Gastroesophageal sphincter (tissue), 4 donors: ENCODE data around the gene ZBTB43. TPM values are rescaled to one million over a fixed set of nuclear protein-coding genes. Genes with fewer than 3 reads are reported as not detected.

Experiments
- ATAC-seq: fragments of 150-250 bp; one replicate; pipeline ENCODE4 v1.9.1; 2016; ENCODE audit warnings: mild to moderate bottlenecking, moderate library complexity
- H3K27ac ChIP-seq, 4 donors: fragments of 200-600 bp; sonication (generic) in 3 of 4; 1 replicate in 3 of 4; 2 replicates in 1 of 4; pipeline ENCODE4 v1.5.1; 2016 to 2019
- H3K27me3 ChIP-seq: fragments of 200-600 bp; sonication (generic); one replicate; pipeline ENCODE4 v1.5.1; 2019
- H3K36me3 ChIP-seq, 2 donors: fragments of 200-600 bp; sonication (generic); one replicate each; pipeline ENCODE4 v1.5.1; 2019; ENCODE audit warnings: control low read depth in 1 of 2
- H3K4me1 ChIP-seq, 3 donors: fragments of 200-600 bp; sonication (generic); 1 replicate in 2 of 3; 2 replicates in 1 of 3; pipeline ENCODE4 v1.5.1; 2016 to 2019; ENCODE audit warnings: control low read depth in 2 of 3
- H3K4me3 ChIP-seq, 2 donors: fragments of 200-600 bp; sonication (generic); one replicate each; pipeline ENCODE4 v1.5.1; 2019; ENCODE audit warnings: mild to moderate bottlenecking in 1 of 2, moderate library complexity in 1 of 2
- H3K9me3 ChIP-seq, 3 donors: fragments of 200-600 bp; sonication (generic); one replicate each; pipeline ENCODE4 v1.5.1; 2017 to 2019; ENCODE audit warnings: control low read depth in 2 of 3
- EP300 ChIP-seq: sonication (generic); formaldehyde crosslinking; IDR thresholded peaks from one replicate; pipeline ENCODE4 v1.6.1; 2017; ENCODE audit warnings: antibody characterized with exemption, mild to moderate bottlenecking
- POLR2A ChIP-seq, 2 donors: fragments of 450-650 bp; IDR thresholded peaks; one replicate each; pipeline ENCODE4 v1.6.1; 2017; ENCODE audit warnings: antibody characterized with exemption in 2 of 2, mild to moderate bottlenecking in 2 of 2, moderate library complexity in 1 of 2
- POLR2AphosphoS5 ChIP-seq: sonication (generic); formaldehyde crosslinking; IDR thresholded peaks from one replicate; pipeline ENCODE4 v1.6.1; 2017; ENCODE audit warnings: antibody characterized with exemption
- WGBS, 2 donors: methylation state at CpG; one replicate each; pipeline ENCODE4 v1.1.5; 2018; ENCODE audit warnings: low coverage in 1 of 2; 5-methylcytosine and 5-hydroxymethylcytosine counted together
- total RNA-seq, 4 donors: library from RNA; depleted of rRNA; stranded (reverse); fragments of >200 nt; gene quantifications; one replicate each; pipeline ENCODE4 v1.1.0, GENCODE V29; 2016
- TF ChIP-seq, protein P1 (sequence below), 4 experiments: fragments of 200-600 bp in 2 of 4; fragments of 450-650 bp in 2 of 4; sonication (generic) in 1 of 4; IDR thresholded peaks; one replicate each; pipeline ENCODE4 v1.5.1; 2017 to 2019; ENCODE audit warnings: antibody characterized with exemption in 4 of 4, mild to moderate bottlenecking in 2 of 4, moderate library complexity in 2 of 4

ZBTB43 gene
- total RNA-seq, 4 donors from 2014 or later = 9.7 to 12.3 (median 10.7) TPM

DNA sequence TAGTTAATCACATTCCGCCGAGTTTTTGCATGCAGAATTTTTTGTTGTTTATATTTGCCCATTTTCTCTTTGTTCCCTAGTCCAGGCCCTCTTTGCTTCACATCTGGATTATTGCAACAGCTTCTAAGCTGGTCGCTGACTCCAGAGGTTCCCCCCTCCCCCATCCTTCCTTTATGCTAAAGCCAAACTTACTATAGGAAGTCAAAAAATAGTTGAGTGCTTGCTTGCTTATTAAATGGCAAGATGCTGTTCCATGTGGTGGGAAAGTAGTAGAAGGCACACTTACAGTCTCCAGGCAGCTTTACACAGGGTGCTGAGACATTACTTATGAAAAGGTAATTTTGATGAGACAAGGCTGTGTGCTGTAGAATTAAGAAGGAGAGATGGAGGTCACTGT is 56.9 kb downstream of the ZBTB43 start:
- 0 to 2% methylated on average over 3 of the region's 3 CpGs for WGBS, 2 donors
- TF ChIP-seq, protein P1, sequence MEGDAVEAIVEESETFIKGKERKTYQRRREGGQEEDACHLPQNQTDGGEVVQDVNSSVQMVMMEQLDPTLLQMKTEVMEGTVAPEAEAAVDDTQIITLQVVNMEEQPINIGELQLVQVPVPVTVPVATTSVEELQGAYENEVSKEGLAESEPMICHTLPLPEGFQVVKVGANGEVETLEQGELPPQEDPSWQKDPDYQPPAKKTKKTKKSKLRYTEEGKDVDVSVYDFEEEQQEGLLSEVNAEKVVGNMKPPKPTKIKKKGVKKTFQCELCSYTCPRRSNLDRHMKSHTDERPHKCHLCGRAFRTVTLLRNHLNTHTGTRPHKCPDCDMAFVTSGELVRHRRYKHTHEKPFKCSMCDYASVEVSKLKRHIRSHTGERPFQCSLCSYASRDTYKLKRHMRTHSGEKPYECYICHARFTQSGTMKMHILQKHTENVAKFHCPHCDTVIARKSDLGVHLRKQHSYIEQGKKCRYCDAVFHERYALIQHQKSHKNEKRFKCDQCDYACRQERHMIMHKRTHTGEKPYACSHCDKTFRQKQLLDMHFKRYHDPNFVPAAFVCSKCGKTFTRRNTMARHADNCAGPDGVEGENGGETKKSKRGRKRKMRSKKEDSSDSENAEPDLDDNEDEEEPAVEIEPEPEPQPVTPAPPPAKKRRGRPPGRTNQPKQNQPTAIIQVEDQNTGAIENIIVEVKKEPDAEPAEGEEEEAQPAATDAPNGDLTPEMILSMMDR (IDR thresholded peaks at IDR 0.05) = no peak
- TF ChIP-seq POLR2A (IDR thresholded peaks at IDR 0.05) (no peak), POLR2AphosphoS5 (no peak), EP300 (no peak)
- no peak for ATAC-seq
- peaks cover 0 to 23% of the 10 kb centered on the region in 2 donors for H3K36me3 ChIP-seq
- H3K4me1 ChIP-seq = peaks cover 0 to 49% (median 14%) of the 10 kb centered on the region in 3 donors
- no peaks in the 10 kb centered on the region for H3K27me3 ChIP-seq
- no peaks in the 10 kb centered on the region for H3K9me3 ChIP-seq
- peak overlapping the region; percentile 54 to 86 for H3K4me3 ChIP-seq
- H3K27ac ChIP-seq = peak overlapping the region in 2 of 4 donors; percentile 92 to 96

DNA sequence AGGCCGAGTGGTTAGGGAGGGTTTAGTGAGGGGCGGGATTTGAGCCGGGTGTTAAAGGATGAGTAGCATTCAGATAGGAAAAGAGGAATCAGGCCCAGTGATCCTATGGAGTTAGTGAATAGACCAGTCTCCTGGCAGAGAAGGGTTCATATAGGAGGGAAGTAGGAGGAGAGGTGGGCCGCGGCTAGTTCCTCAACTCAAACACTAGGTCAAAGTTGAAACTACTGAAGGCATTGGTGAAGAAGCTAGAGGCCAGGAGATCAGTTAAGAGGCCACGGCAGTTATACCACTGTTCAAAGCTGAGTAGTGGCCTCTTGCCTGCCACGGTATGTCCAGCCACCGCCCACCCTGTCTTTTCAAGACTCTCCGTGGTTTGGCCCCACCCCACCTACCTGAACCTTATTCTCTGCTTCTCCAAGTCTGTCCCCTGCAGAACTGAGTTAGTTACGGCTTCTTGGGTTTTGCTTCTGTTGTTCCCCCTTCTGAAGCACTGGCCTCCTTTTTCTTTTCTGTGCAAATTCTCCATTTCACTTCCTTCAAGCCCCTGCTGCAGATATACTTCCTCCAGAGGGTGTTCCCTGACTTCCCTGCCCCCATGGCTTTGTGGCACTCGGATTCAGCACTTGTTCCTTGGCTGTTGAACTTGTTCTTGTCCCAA is 57.4 kb downstream of the ZBTB43 start:
- H3K9me3 ChIP-seq = no peaks in the 10 kb centered on the region
- H3K36me3 ChIP-seq = peaks cover 0 to 23% of the 10 kb centered on the region in 2 donors
- H3K4me1 ChIP-seq = peaks cover 0 to 49% (median 14%) of the 10 kb centered on the region in 3 donors
- WGBS, 2 donors = 48 to 52% methylated on average over 7 to 11 of the region's 11 CpGs
- ATAC-seq = no peak
- no peaks in the 10 kb centered on the region for H3K27me3 ChIP-seq
- H3K4me3 ChIP-seq = peak overlapping the region; percentile 54 to 86
- H3K27ac ChIP-seq = peak overlapping the region in 1 of 4 donors; percentile 12
- TF ChIP-seq POLR2A (IDR thresholded peaks at IDR 0.05) = no peak
- TF ChIP-seq EP300 = no peak
- no peak for TF ChIP-seq POLR2AphosphoS5
- TF ChIP-seq, protein P1 (IDR thresholded peaks at IDR 0.05) = no peak

DNA sequence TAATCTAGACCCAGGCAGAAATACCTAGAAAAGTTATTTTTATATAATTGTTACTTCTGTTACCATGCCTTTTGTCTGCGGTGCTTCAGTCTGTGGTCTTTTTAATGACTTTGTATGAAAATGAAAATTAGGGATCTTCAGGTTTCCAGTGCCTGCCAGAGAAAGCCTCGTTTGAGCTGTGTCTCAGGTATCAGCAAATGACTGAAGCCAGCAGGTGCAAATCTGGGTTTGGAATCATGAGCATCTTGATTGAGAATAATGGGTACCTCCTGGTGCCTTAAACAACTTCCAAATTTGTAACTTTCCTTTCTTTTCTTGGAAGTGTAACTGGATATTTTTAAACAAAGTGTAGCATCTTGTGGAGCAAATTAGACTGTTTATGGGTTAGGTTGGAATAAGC is 59.9 kb downstream of the ZBTB43 start:
- TF ChIP-seq EP300 (no peak), POLR2A (IDR thresholded peaks at IDR 0.05) (no peak), POLR2AphosphoS5 (no peak)
- TF ChIP-seq, protein P1 (IDR thresholded peaks at IDR 0.05) = no peak

DNA sequence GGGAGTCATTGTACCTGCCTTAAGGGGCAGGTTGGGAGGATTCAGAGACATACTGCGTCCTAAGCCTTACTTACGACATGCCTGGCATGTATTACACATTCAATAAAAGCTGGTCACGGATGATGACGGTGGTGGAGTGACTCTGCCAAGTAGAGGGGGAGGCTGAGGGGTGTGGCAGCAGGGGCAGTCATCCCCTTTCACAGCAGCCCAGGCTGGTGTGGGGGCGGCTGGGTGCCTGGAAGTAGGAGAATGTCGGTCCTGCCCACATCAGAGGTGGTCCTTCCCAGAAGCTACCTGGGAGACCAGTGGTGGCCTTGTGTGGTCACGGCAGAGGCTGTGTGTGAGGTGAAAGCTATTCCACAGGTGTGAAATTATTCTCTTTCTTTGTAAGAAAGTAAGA is 64.5 kb downstream of the ZBTB43 start:
- no peak for ATAC-seq
- Histone ChIP-seq H3K9me3 (no peaks in the 10 kb centered on the region), H3K27me3 (no peaks in the 10 kb centered on the region), H3K36me3 (peaks cover 0 to 34% of the 10 kb centered on the region in 2 donors), H3K4me1 (peaks cover 0 to 24% (median 3%) of the 10 kb centered on the region in 3 donors), H3K27ac (no peak overlapping the region), H3K4me3 (no peak overlapping the region)
- TF ChIP-seq POLR2A (IDR thresholded peaks at IDR 0.05) (no peak), POLR2AphosphoS5 (no peak), EP300 (no peak)
- TF ChIP-seq, protein P1 (IDR thresholded peaks at IDR 0.05) = no peak
- WGBS, 2 donors = 87% methylated on average over 7 of the region's 7 CpGs; no CpG with 5 or more reads in 1 of the 2 donors

More for the DNA sequence above, 59.9 kb downstream of the ZBTB43 start:
- H3K27me3 ChIP-seq = no peaks in the 10 kb centered on the region
- H3K4me1 ChIP-seq = peaks cover 0 to 61% (median 16%) of the 10 kb centered on the region in 3 donors
- no peaks in the 10 kb centered on the region for H3K9me3 ChIP-seq
- no peak overlapping the region for H3K4me3 ChIP-seq
- 50 to 73% methylated on average over 2 of the region's 2 CpGs for WGBS, 2 donors
- peaks cover 0 to 38% of the 10 kb centered on the region in 2 donors for H3K36me3 ChIP-seq
- no peak overlapping the region for H3K27ac ChIP-seq
- no peak for ATAC-seq

DNA sequence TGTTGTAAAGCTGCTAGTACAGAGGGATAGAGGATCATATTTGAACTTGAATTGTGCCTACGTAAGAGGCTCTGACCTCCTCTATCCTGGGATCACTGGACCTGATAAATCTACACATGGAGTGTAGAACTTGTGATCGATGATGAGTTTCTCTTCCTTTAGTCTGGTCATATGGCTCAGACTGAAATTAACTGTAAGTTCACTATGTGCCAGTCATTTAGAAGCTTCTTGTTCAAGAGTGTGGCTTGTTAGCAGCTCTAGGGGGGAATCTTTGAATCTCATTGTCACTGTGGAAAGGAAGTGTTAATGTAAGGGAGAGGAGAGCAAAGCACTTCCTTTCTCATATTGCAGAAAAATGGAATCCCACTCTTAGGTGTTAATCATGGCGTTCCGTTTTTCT is 67.7 kb downstream of the ZBTB43 start:
- Histone ChIP-seq H3K4me1 (peaks cover 0 to 24% (median 3%) of the 10 kb centered on the region in 3 donors), H3K27me3 (no peaks in the 10 kb centered on the region), H3K4me3 (no peak overlapping the region), H3K27ac (no peak overlapping the region), H3K36me3 (peaks cover 0 to 18% of the 10 kb centered on the region in 2 donors), H3K9me3 (no peaks in the 10 kb centered on the region)
- 65 to 75% methylated on average over 3 to 4 of the region's 4 CpGs for WGBS, 2 donors
- TF ChIP-seq EP300 = no peak
- TF ChIP-seq POLR2A (IDR thresholded peaks at IDR 0.05) = no peak
- TF ChIP-seq, protein P1 (IDR thresholded peaks at IDR 0.05) = no peak
- no peak for TF ChIP-seq POLR2AphosphoS5
- no peak for ATAC-seq
